Loucy (cell line): ENCODE results near the gene TMEM45B.

Source experiments
- H2AFZ ChIP-seq: fragments of 200-600 bp; sonication (generic); 2 replicates; pipeline ENCODE4 v1.6.0; 2016; ENCODE audit warnings: antibody characterized with exemption, mild to moderate bottlenecking, low read length, moderate library complexity
- H3F3A ChIP-seq: fragments of 200-600 bp; 2 replicates; pipeline ENCODE4 v1.6.0; 2016; ENCODE audit warnings: antibody characterized with exemption, low read depth, mild to moderate bottlenecking
- H3K27me3 ChIP-seq: fragments of 200-600 bp; sonication (generic); 2 replicates; pipeline ENCODE4 v1.6.1; 2014; ENCODE audit warnings: low read length, mild to moderate bottlenecking; ENCODE audit not compliant: insufficient read depth, poor library complexity, severe bottlenecking
- H3K36me3 ChIP-seq: fragments of 200-600 bp; sonication (generic); 2 replicates; pipeline ENCODE4 v1.6.1; 2016; ENCODE audit warnings: low read length; ENCODE audit not compliant: insufficient read depth
- H3K4me1 ChIP-seq: fragments of 200-600 bp; sonication (generic); 2 replicates; pipeline ENCODE4 v1.5.1; 2014; ENCODE audit warnings: low read length, mild to moderate bottlenecking; ENCODE audit not compliant: insufficient read depth, poor library complexity, severe bottlenecking
- H3K4me2 ChIP-seq: fragments of 200-600 bp; sonication (generic); 2 replicates; pipeline ENCODE4 v1.6.0; 2014; ENCODE audit warnings: antibody characterized with exemption, low read length, low read depth, mild to moderate bottlenecking; ENCODE audit not compliant: poor library complexity, severe bottlenecking
- H3K4me3 ChIP-seq: fragments of 200-600 bp; sonication (generic); 2 replicates; pipeline ENCODE4 v1.5.1; 2014; ENCODE audit warnings: low read length, mild to moderate bottlenecking, mixed read lengths; ENCODE audit not compliant: poor library complexity, severe bottlenecking
- H3K79me2 ChIP-seq: fragments of 200-600 bp; sonication (generic); 2 replicates; pipeline ENCODE4 v1.6.1; 2014; ENCODE audit warnings: low read length; ENCODE audit not compliant: insufficient read depth
- H3K9ac ChIP-seq: fragments of 200-600 bp; sonication (generic); 2 replicates; pipeline ENCODE4 v1.6.0; 2014; ENCODE audit warnings: mild to moderate bottlenecking, low read depth, low read length, moderate library complexity; ENCODE audit not compliant: poor library complexity, severe bottlenecking
- H3K9me2 ChIP-seq: fragments of 200-600 bp; sonication (generic); replicated peaks from 2 replicates; pipeline ENCODE4 v1.6.1; 2016; ENCODE audit warnings: low read depth, low read length, mixed read lengths
- H3K9me3 ChIP-seq: fragments of 200-600 bp; sonication (generic); 2 replicates; pipeline ENCODE4 v1.6.1; 2014; ENCODE audit warnings: mild to moderate bottlenecking, antibody characterized with exemption, low read length, low read depth; ENCODE audit not compliant: insufficient read depth
- H4K20me1 ChIP-seq: fragments of 200-600 bp; sonication (generic); 2 replicates; pipeline ENCODE4 v1.6.0; 2014; ENCODE audit warnings: antibody characterized with exemption, low read length, mild to moderate bottlenecking; ENCODE audit not compliant: insufficient read depth, poor library complexity, severe bottlenecking
- EZH2phosphoT487 ChIP-seq: fragments of 200-600 bp; IDR thresholded peaks from 2 replicates; pipeline ENCODE4 v1.6.1; 2018; ENCODE audit warnings: antibody characterized with exemption, mild to moderate bottlenecking, moderate library complexity, borderline replicate concordance
- TF ChIP-seq, protein P1 (sequence below): fragments of 200-600 bp; sonication (generic); conservative IDR thresholded peaks from 2 replicates; pipeline ENCODE4 v1.5.1; 2014; ENCODE audit warnings: mild to moderate bottlenecking, antibody characterized with exemption, low read length

The TMEM45B gene

DNA sequence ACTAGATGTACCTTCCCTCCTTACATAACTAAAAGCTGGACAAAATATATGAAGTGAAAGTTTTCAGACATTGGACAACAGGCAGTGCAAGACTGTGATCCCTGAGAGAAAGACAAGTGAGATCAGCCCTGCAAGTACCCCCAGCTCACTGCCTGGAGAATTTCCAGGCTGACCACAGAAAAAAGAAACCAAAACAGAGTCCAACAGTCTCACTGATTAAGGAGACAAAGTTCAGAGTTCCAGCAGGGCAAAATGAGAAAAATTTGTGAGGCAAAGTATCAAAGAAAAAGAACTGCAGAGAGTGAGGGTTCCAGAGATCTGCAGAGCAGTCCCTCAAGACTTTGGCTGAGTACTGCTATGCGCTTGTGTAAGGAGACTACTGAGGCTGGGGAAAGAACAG is 47.3 kb upstream of the TMEM45B start:
- H3K36me3 ChIP-seq, result no peaks in the 10 kb centered on the region
- no peak overlapping the region for H3K9ac ChIP-seq
- no peaks in the 10 kb centered on the region for H3K9me2 ChIP-seq
- H3K4me2 ChIP-seq, result no peak overlapping the region
- no peaks in the 10 kb centered on the region for H3F3A ChIP-seq
- H3K27me3 ChIP-seq, result no peaks in the 10 kb centered on the region
- no peaks in the 10 kb centered on the region for H3K4me1 ChIP-seq
- H3K4me3 ChIP-seq, result no peak overlapping the region
- H3K79me2 ChIP-seq, result no peaks in the 10 kb centered on the region
- H3K9me3 ChIP-seq, result no peaks in the 10 kb centered on the region; the same call in 1 of the 2 replicates
- no peaks in the 10 kb centered on the region for H4K20me1 ChIP-seq
- TF ChIP-seq EZH2phosphoT487, result no peak
- TF ChIP-seq, protein P1, sequence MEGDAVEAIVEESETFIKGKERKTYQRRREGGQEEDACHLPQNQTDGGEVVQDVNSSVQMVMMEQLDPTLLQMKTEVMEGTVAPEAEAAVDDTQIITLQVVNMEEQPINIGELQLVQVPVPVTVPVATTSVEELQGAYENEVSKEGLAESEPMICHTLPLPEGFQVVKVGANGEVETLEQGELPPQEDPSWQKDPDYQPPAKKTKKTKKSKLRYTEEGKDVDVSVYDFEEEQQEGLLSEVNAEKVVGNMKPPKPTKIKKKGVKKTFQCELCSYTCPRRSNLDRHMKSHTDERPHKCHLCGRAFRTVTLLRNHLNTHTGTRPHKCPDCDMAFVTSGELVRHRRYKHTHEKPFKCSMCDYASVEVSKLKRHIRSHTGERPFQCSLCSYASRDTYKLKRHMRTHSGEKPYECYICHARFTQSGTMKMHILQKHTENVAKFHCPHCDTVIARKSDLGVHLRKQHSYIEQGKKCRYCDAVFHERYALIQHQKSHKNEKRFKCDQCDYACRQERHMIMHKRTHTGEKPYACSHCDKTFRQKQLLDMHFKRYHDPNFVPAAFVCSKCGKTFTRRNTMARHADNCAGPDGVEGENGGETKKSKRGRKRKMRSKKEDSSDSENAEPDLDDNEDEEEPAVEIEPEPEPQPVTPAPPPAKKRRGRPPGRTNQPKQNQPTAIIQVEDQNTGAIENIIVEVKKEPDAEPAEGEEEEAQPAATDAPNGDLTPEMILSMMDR, result no peak
- no peak overlapping the region for H2AFZ ChIP-seq

DNA sequence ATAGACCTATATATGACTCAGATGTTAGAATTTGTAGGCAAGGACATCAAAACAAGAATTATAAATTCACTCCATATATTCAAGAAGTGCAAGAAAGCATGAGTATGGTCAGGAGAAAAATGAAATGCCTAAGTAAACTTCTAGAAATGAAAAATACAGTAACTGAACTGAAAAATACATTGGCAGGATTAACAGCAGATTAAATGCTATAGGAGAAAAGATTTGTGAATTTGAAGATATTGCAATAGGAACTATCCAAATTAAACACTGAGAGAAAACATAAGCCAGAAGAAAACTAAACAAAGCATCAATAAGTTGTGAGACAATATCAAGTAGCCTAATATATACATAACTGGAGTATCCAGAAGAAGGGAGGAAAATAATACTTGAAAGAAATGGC is 46.6 kb upstream of the TMEM45B start:
- Histone ChIP-seq H3K9me3 (no peaks in the 10 kb centered on the region; the same call in 1 of the 2 replicates), H3K36me3 (no peaks in the 10 kb centered on the region), H3K4me2 (no peak overlapping the region), H3K27me3 (no peaks in the 10 kb centered on the region), H4K20me1 (no peaks in the 10 kb centered on the region), H3F3A (no peaks in the 10 kb centered on the region), H3K79me2 (no peaks in the 10 kb centered on the region), H3K9ac (no peak overlapping the region), H3K4me3 (no peak overlapping the region), H2AFZ (no peak overlapping the region), H3K9me2 (no peaks in the 10 kb centered on the region), H3K4me1 (no peaks in the 10 kb centered on the region)
- TF ChIP-seq EZH2phosphoT487, result no peak
- TF ChIP-seq, protein P1, result no peak

DNA sequence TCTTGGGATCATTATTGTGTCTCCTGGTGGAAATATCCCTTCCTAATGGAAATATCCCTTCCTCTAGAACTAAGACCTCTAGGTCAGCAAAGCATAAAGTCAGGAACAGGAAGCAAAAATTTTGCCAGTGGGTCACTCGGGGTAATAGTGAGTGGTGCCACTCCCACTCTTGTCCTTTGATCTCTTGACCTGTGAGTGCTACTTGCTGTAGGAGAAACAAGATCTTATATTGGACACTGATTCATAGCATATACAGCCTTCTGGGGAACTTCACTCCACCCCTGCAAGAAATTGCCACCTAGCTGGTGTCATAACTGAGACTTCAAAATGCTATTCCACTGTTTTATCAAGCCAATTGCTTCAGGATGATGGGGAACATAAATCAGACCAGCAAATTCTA is 44.7 kb upstream of the TMEM45B start:
- Histone ChIP-seq H3K36me3 (no peaks in the 10 kb centered on the region), H3K79me2 (no peaks in the 10 kb centered on the region), H3K27me3 (no peaks in the 10 kb centered on the region), H3K9me2 (no peaks in the 10 kb centered on the region), H3K9ac (no peak overlapping the region), H3K4me3 (no peak overlapping the region), H3K9me3 (no peaks in the 10 kb centered on the region; the same call in 1 of the 2 replicates), H3K4me2 (no peak overlapping the region), H3F3A (no peaks in the 10 kb centered on the region), H3K4me1 (no peaks in the 10 kb centered on the region), H4K20me1 (no peaks in the 10 kb centered on the region), H2AFZ (no peak overlapping the region)
- TF ChIP-seq, protein P1, result no peak
- no peak for TF ChIP-seq EZH2phosphoT487
